HEK293 (cell line): ENCODE results near the gene DNAH8.

Experiments
- CTCF ChIA-PET: fragments of 350-600 bp; formaldehyde crosslinking; extraction: SDS; loops from one replicate; lab custom pipeline; 2021; ENCODE audit warnings: antibody characterized with exemption; lab: Yijun Ruan, JAX
- POLR2A ChIA-PET: fragments of 300-600 bp; formaldehyde crosslinking; extraction: SDS; loops from one replicate; lab custom pipeline; 2020; ENCODE audit warnings: antibody characterized with exemption, inconsistent platforms; lab: Yijun Ruan, JAX
- H3K27ac ChIP-seq: fragments of 200-500 bp; sonication (Bioruptor generic); 2 replicates; pipeline ENCODE4 v1.5.1; 2014; ENCODE audit warnings: low read depth, low read length, control low read depth, inconsistent platforms; ENCODE audit errors: extremely low read depth
- H3K36me3 ChIP-seq, 2 experiments: fragments of 200-500 bp in 1 of 2; sonication (Bioruptor generic) in 1 of 2; 1 replicate in 1 of 2; 2 replicates in 1 of 2; pipeline ENCODE4 v1.5.1; 2014 to 2017; ENCODE audit warnings: inconsistent platforms in 2 of 2, low read length in 2 of 2; ENCODE audit not compliant: control insufficient read depth in 2 of 2, insufficient read depth in 1 of 2
- H3K4me1 ChIP-seq: fragments of 200-500 bp; sonication (Bioruptor generic); 2 replicates; pipeline ENCODE4 v1.5.1; 2014; ENCODE audit warnings: mild to moderate bottlenecking, low read length, inconsistent platforms; ENCODE audit not compliant: control insufficient read depth, insufficient read depth
- H3K4me3 ChIP-seq: 2 replicates; pipeline ENCODE4 v1.5.1; 2011; ENCODE audit warnings: low read depth, mild to moderate bottlenecking, control low read depth, low read length, moderate library complexity
- H3K9me3 ChIP-seq: fragments of 200-500 bp; sonication (Bioruptor generic); 2 replicates; pipeline ENCODE4 v1.5.1; 2014; ENCODE audit warnings: low read depth, low read length, inconsistent platforms; ENCODE audit not compliant: control insufficient read depth, insufficient read depth
- CTCF ChIP-seq: fragments of 450-650 bp; formaldehyde crosslinking; IDR thresholded peaks from 2 replicates; pipeline ENCODE4 v1.5.1; 2016; ENCODE audit warnings: missing biosample characterization, missing genetic modification characterization
- KLF16 ChIP-seq: fragments of 450-650 bp; formaldehyde crosslinking; IDR thresholded peaks from 2 replicates; pipeline ENCODE4 v1.5.1; 2017; ENCODE audit warnings: missing biosample characterization, missing genetic modification characterization
- SCRT1 ChIP-seq: fragments of 450-650 bp; formaldehyde crosslinking; IDR thresholded peaks from 2 replicates; pipeline ENCODE4 v1.5.1; 2016; ENCODE audit warnings: missing biosample characterization, missing genetic modification characterization, borderline replicate concordance
- SCRT2 ChIP-seq: fragments of 450-650 bp; formaldehyde crosslinking; IDR thresholded peaks from 2 replicates; pipeline ENCODE4 v1.5.1; 2016; ENCODE audit warnings: missing biosample characterization, missing genetic modification characterization
- ZBTB20 ChIP-seq: fragments of 450-650 bp; formaldehyde crosslinking; IDR thresholded peaks from 2 replicates; pipeline ENCODE4 v1.5.1; 2016; ENCODE audit warnings: missing biosample characterization, missing genetic modification characterization
- ZFHX2 ChIP-seq: fragments of 450-650 bp; formaldehyde crosslinking; conservative IDR thresholded peaks from 2 replicates; pipeline ENCODE4 v1.5.1; 2016; ENCODE audit warnings: missing biosample characterization, missing genetic modification characterization
- ZFP3 ChIP-seq: fragments of 450-650 bp; formaldehyde crosslinking; IDR thresholded peaks from 2 replicates; pipeline ENCODE4 v1.5.1; 2016; ENCODE audit warnings: low read depth, missing biosample characterization, missing genetic modification characterization
- ZFP41 ChIP-seq: fragments of 450-650 bp; formaldehyde crosslinking; IDR thresholded peaks from 2 replicates; pipeline ENCODE4 v1.5.1; 2016; ENCODE audit warnings: missing biosample characterization, missing genetic modification characterization, borderline replicate concordance
- ZIC2 ChIP-seq: fragments of 450-650 bp; formaldehyde crosslinking; IDR thresholded peaks from 2 replicates; pipeline ENCODE4 v1.5.1; 2016; ENCODE audit warnings: missing biosample characterization, missing genetic modification characterization
- ZNF138 ChIP-seq: fragments of 450-650 bp; formaldehyde crosslinking; IDR thresholded peaks from 2 replicates; pipeline ENCODE4 v1.5.1; 2016; ENCODE audit warnings: missing biosample characterization, missing genetic modification characterization, borderline replicate concordance
- ZNF184 ChIP-seq: fragments of 450-650 bp; IDR thresholded peaks from 2 replicates; pipeline ENCODE4 v1.5.1; 2018; ENCODE audit warnings: missing biosample characterization, mild to moderate bottlenecking, missing genetic modification characterization
- ZNF335 ChIP-seq: fragments of 450-650 bp; formaldehyde crosslinking; conservative IDR thresholded peaks from 2 replicates; pipeline ENCODE4 v1.5.1; 2016; ENCODE audit warnings: missing biosample characterization, missing genetic modification characterization
- ZNF350 ChIP-seq: fragments of 450-650 bp; formaldehyde crosslinking; IDR thresholded peaks from 2 replicates; pipeline ENCODE4 v1.5.0; 2017; ENCODE audit warnings: missing biosample characterization, mild to moderate bottlenecking, missing genetic modification characterization
- ZNF354C ChIP-seq: fragments of 450-650 bp; formaldehyde crosslinking; IDR thresholded peaks from 2 replicates; pipeline ENCODE4 v1.5.1; 2016; ENCODE audit warnings: missing biosample characterization, missing genetic modification characterization, low read depth, borderline replicate concordance
- ZNF423 ChIP-seq: fragments of 450-650 bp; formaldehyde crosslinking; IDR thresholded peaks from 2 replicates; pipeline ENCODE4 v1.5.1; 2016; ENCODE audit warnings: missing biosample characterization, missing genetic modification characterization
- ZNF433 ChIP-seq: fragments of 450-650 bp; formaldehyde crosslinking; IDR thresholded peaks from 2 replicates; pipeline ENCODE4 v1.5.1; 2016; ENCODE audit warnings: missing biosample characterization, missing genetic modification characterization, low read depth
- ZNF521 ChIP-seq: fragments of 450-650 bp; formaldehyde crosslinking; IDR thresholded peaks from 2 replicates; pipeline ENCODE4 v1.5.1; 2017; ENCODE audit warnings: missing biosample characterization, mild to moderate bottlenecking, missing genetic modification characterization
- ZNF548 ChIP-seq: fragments of 450-650 bp; formaldehyde crosslinking; IDR thresholded peaks from 2 replicates; pipeline ENCODE4 v1.5.1; 2016; ENCODE audit warnings: missing biosample characterization, missing genetic modification characterization
- ZNF549 ChIP-seq: fragments of 450-650 bp; IDR thresholded peaks from 2 replicates; pipeline ENCODE4 v1.5.1; 2018; ENCODE audit warnings: missing biosample characterization, missing genetic modification characterization, mild to moderate bottlenecking, inconsistent platforms, moderate library complexity
- ZNF558 ChIP-seq: fragments of 450-650 bp; formaldehyde crosslinking; IDR thresholded peaks from 2 replicates; pipeline ENCODE4 v1.5.1; 2016; ENCODE audit warnings: missing biosample characterization, missing genetic modification characterization
- ZNF585B ChIP-seq: fragments of 450-650 bp; formaldehyde crosslinking; IDR thresholded peaks from 2 replicates; pipeline ENCODE4 v1.5.1; 2016; ENCODE audit warnings: missing biosample characterization, missing genetic modification characterization
- ZNF626 ChIP-seq: fragments of 450-650 bp; sonication (Bioruptor Pico); formaldehyde crosslinking; IDR thresholded peaks from 2 replicates; pipeline ENCODE4 v1.5.1; 2018; ENCODE audit warnings: missing biosample characterization, missing genetic modification characterization, inconsistent platforms
- ZNF677 ChIP-seq: fragments of 450-650 bp; IDR thresholded peaks from 2 replicates; pipeline ENCODE4 v1.5.0; 2018; ENCODE audit warnings: missing biosample characterization, mild to moderate bottlenecking, missing genetic modification characterization, moderate library complexity
- ZXDB ChIP-seq: fragments of 450-650 bp; formaldehyde crosslinking; IDR thresholded peaks from 2 replicates; pipeline ENCODE4 v1.5.1; 2016; ENCODE audit warnings: missing biosample characterization, missing genetic modification characterization

The DNAH8 gene

GRCh38 chr6:39026175-39026574, 311.1 kb downstream of the DNAH8 start:
- POLR2A ChIA-PET: no interaction called here
- Histone ChIP-seq H3K36me3 (no peaks in the 10 kb centered on the region), H3K9me3 (no peaks in the 10 kb centered on the region), H3K4me1 (peaks cover 3% of the 10 kb centered on the region; the same call in 1 of the 2 replicates), H3K4me3 (no peak overlapping the region), H3K27ac (no peak overlapping the region)
- CTCF ChIA-PET: interaction anchor here (0.7 to 3.4 kb wide), 12 partner anchors 8 to 613 kb away, joined by 3 to 24 read pairs (median 4); no protein-coding TSS in a partner anchor
- TF ChIP-seq ZIC2: peak; percentile 83
- TF ChIP-seq ZNF354C: no peak

- Histone ChIP-seq H3K4me3 (no peak overlapping the region), H3K27ac (no peak overlapping the region), H3K9me3 (no peaks in the 10 kb centered on the region), H3K4me1 (peaks cover 3% of the 10 kb centered on the region; the same call in 1 of the 2 replicates), H3K36me3 (no peaks in the 10 kb centered on the region)
- POLR2A ChIA-PET: no interaction called here
- no peak for TF ChIP-seq ZNF350 (tag by site-specific recombination)
- TF ChIP-seq ZNF558 (tag by site-specific recombination): no peak
- no peak for TF ChIP-seq ZNF423 (tag by site-specific recombination)
- no peak for TF ChIP-seq ZFHX2
- no peak for TF ChIP-seq ZNF548 (tag by site-specific recombination)
- no peak for TF ChIP-seq ZNF433 (tag by site-specific recombination)
- TF ChIP-seq ZNF549: peak; percentile 81
- TF ChIP-seq KLF16 (tag by site-specific recombination): no peak
- no peak for TF ChIP-seq ZNF677 (tag by site-specific recombination)
- no peak for TF ChIP-seq ZFP3 (tag by site-specific recombination)
- TF ChIP-seq SCRT2: peak; percentile 67
- TF ChIP-seq ZXDB (tag by site-specific recombination): no peak
- TF ChIP-seq CTCF: peak; percentile 54; the same call in 1 of the 2 replicates
- TF ChIP-seq ZNF138 (tag by site-specific recombination): no peak
- CTCF ChIA-PET: interaction anchor here (0.6 to 3.8 kb wide), 27 partner anchors 8 to 841 kb away, joined by 3 to 24 read pairs (median 4); no protein-coding TSS in a partner anchor
These were observed 314.3 kb downstream of the DNAH8 start for GRCh38 chr6:39029156-39030011.

DNA sequence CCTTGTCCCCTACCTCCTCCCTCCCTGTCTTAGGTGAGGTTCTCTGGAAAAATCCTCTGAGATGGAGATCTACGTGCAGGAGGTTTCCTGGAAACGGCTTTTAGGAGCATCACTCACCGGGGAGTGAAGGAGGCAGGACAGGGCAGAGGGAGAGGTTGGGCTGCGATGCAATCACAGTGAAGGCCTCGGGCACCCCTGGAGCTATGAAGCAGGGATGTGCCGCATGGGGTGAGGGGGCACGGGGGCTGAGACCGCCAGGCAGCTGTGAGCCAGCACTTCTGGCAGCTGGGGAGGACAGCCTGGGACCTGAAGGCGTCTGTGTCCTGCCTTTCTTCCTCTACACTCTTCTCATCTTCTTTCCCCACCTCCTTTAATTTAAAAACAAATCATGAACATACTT, 320.6 kb downstream of the DNAH8 start:
- Histone ChIP-seq H3K9me3 (no peaks in the 10 kb centered on the region), H3K4me1 (no peaks in the 10 kb centered on the region), H3K4me3 (no peak overlapping the region), H3K36me3 (no peaks in the 10 kb centered on the region)
- POLR2A ChIA-PET: no interaction called here
- CTCF ChIA-PET: interaction anchor here (1.0 to 1.7 kb wide), 3 partner anchors 9 to 62 kb away, joined by 3 to 6 read pairs (median 5); no protein-coding TSS in a partner anchor
- TF ChIP-seq ZNF335 (tag by site-specific recombination) (peak; percentile 64), ZIC2 (peak; percentile 60), ZNF521 (tag by site-specific recombination) (no peak), ZNF585B (tag by site-specific recombination) (no peak), SCRT1 (tag by site-specific recombination) (no peak), ZBTB20 (tag by site-specific recombination) (no peak), ZNF549 (no peak), ZNF626 (tag by site-specific recombination) (no peak), ZNF184 (no peak), ZFP41 (no peak)
- TF ChIP-seq, all 188 proteins: peak for 2
- H3K27ac ChIP-seq: no peak overlapping the region
